Measurements from ENCODE around the gene OR5B21.

OR5B21 gene

DNA sequence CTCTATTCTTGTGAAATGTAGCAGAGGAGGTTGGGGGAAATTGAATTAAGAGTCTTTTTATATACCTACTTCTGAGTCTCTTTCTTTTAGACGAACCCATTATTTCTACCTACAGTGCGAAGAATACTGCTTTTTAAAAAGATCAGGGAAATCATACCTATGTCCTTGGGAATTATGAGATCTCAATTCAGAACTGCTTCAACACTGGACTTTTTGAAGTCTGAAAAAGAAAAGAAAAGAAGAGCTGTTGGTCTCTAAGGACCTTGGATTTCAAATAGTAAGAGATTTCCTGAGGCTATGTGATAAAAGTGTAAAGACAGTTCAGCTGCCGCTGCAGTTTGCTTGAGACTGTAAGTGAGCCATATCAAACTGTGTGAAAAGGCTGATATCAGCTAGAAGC, 3.7 kb upstream of the OR5B21 start:
- Histone ChIP-seq H3K9me3 (ENCODE audit: control insufficient read depth in 2 of 2, low read length in 2 of 2) (no peaks in the 10 kb centered on the region), H3K27me3 (ENCODE audit: control insufficient read depth in 1 of 2, insufficient read depth in 2 of 2, low read length in 2 of 2) (no peaks in the 10 kb centered on the region), H3K4me1 (ENCODE audit: control insufficient read depth, insufficient read depth, low read length) (no peaks in the 10 kb centered on the region), H3K4me3 (ENCODE audit: low read length in 2 of 2) (no peak overlapping the region), H3K27ac (ENCODE audit: low read length) (no peak overlapping the region), H3K9ac (ENCODE audit: low read length in 2 of 2) (no peak overlapping the region), H3K36me3 (ENCODE audit: control insufficient read depth in 2 of 2, insufficient read depth in 2 of 2, low read length in 2 of 2) (no peaks in the 10 kb centered on the region)

DNA sequence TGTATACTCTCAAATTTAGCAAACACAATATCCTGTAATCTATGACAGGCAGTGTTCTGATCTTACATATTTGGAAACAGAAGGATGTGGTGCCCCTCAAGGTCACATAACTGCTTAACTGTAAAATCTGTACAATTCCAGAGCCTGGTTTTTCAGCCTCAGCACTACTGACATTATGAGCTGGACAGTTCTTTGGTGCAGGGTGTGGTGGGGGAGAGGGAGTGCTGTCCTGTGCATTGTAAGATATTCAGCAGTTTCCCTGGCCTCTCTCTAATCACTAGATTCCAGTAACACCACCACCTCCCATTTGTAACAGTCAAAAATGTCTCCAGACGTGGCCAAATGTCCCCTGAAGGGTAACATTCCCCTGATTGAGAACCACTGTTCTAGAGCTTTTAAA, 1.8 kb upstream of the OR5B21 start:
- Histone ChIP-seq H3K27ac (ENCODE audit: low read length) (no peak overlapping the region), H3K4me1 (ENCODE audit: control insufficient read depth, insufficient read depth, low read length) (no peaks in the 10 kb centered on the region), H3K4me3 (ENCODE audit: low read length in 2 of 2) (no peak overlapping the region), H3K27me3 (ENCODE audit: control insufficient read depth in 1 of 2, insufficient read depth in 2 of 2, low read length in 2 of 2) (no peaks in the 10 kb centered on the region), H3K36me3 (ENCODE audit: control insufficient read depth in 2 of 2, insufficient read depth in 2 of 2, low read length in 2 of 2) (no peaks in the 10 kb centered on the region), H3K9ac (ENCODE audit: low read length in 2 of 2) (no peak overlapping the region), H3K9me3 (ENCODE audit: control insufficient read depth in 2 of 2, low read length in 2 of 2) (no peaks in the 10 kb centered on the region)

DNA sequence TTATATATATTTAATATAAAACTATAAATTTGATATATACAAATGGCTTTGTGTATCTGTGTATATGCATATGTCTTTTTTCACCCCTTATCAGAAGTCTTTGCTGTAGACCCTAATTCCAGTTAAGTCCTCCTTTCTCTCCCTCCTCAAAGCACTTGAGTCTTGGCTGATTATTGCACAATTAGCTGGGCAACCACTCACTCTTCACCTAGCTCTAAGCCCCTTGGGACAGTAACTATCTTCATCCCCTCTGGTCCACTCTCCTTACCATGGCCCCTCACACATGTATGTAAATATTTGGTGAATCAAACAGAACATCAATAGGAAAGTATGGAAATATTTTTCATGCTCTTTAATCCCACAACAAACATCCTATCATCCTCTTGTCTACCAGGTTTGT, 909 bp upstream of the OR5B21 start:
- H3K4me3 ChIP-seq (ENCODE audit: low read length in 2 of 2), result no peak overlapping the region
- H3K27me3 ChIP-seq (ENCODE audit: control insufficient read depth in 1 of 2, insufficient read depth in 2 of 2, low read length in 2 of 2), result no peaks in the 10 kb centered on the region
- H3K36me3 ChIP-seq (ENCODE audit: control insufficient read depth in 2 of 2, insufficient read depth in 2 of 2, low read length in 2 of 2), result no peaks in the 10 kb centered on the region
- no peak overlapping the region for H3K27ac ChIP-seq (ENCODE audit: low read length)
- no peaks in the 10 kb centered on the region for H3K4me1 ChIP-seq (ENCODE audit: control insufficient read depth, insufficient read depth, low read length)
- H3K9ac ChIP-seq (ENCODE audit: low read length in 2 of 2), result no peak overlapping the region
- H3K9me3 ChIP-seq (ENCODE audit: control insufficient read depth in 2 of 2, low read length in 2 of 2), result no peaks in the 10 kb centered on the region

DNA sequence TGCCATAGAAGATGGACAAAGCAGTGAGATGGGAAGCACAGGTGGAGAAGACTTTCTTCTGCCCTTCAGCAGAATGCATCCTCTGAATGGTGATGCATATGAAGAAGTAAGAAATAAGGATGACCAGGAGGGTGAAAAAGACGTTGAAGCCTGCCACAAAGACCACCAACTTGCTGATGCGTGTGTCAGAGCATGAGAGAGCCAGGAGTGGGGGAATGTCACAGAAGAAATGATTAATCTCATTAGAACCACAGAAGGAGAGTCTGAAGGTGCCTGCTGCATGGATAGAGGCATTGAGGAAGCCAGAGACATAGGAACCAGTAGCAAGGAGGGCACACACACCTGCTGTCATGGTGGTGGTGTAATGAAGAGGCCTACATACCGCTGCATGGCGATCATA, 550 bp downstream of the OR5B21 start:
- H3K9ac ChIP-seq (ENCODE audit: low read length in 2 of 2), result no peak overlapping the region
- H3K9me3 ChIP-seq (ENCODE audit: control insufficient read depth in 2 of 2, low read length in 2 of 2), result no peaks in the 10 kb centered on the region
- no peaks in the 10 kb centered on the region for H3K4me1 ChIP-seq (ENCODE audit: control insufficient read depth, insufficient read depth, low read length)
- no peak overlapping the region for H3K4me3 ChIP-seq (ENCODE audit: low read length in 2 of 2)
- H3K27me3 ChIP-seq (ENCODE audit: control insufficient read depth in 1 of 2, insufficient read depth in 2 of 2, low read length in 2 of 2), result no peaks in the 10 kb centered on the region
- H3K36me3 ChIP-seq (ENCODE audit: control insufficient read depth in 2 of 2, insufficient read depth in 2 of 2, low read length in 2 of 2), result no peaks in the 10 kb centered on the region
- no peak overlapping the region for H3K27ac ChIP-seq (ENCODE audit: low read length)

DNA sequence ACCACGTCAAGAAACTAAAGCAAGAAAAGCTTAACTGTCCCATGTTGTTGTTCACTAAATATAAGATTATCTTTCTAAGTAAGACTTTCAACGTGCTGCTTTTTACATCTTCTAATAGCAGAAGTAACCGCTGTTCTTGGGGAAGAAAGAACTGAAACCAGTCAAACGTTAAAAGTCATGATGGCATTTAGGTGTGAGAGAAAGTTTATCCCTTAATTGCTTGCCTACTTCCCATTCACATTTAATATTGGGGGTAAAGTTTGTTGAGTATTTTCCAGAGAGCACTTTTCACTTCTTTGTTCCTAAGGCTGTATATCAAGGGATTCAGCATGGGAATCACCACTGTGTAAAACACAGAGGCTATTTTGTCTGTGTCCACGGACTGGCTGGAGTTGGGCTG, 970 bp downstream of the OR5B21 start:
- Histone ChIP-seq H3K27ac (ENCODE audit: low read length) (no peak overlapping the region), H3K4me3 (ENCODE audit: low read length in 2 of 2) (no peak overlapping the region), H3K36me3 (ENCODE audit: control insufficient read depth in 2 of 2, insufficient read depth in 2 of 2, low read length in 2 of 2) (no peaks in the 10 kb centered on the region), H3K9me3 (ENCODE audit: control insufficient read depth in 2 of 2, low read length in 2 of 2) (no peaks in the 10 kb centered on the region), H3K27me3 (ENCODE audit: control insufficient read depth in 1 of 2, insufficient read depth in 2 of 2, low read length in 2 of 2) (no peaks in the 10 kb centered on the region), H3K9ac (ENCODE audit: low read length in 2 of 2) (no peak overlapping the region), H3K4me1 (ENCODE audit: control insufficient read depth, insufficient read depth, low read length) (no peaks in the 10 kb centered on the region)

DNA sequence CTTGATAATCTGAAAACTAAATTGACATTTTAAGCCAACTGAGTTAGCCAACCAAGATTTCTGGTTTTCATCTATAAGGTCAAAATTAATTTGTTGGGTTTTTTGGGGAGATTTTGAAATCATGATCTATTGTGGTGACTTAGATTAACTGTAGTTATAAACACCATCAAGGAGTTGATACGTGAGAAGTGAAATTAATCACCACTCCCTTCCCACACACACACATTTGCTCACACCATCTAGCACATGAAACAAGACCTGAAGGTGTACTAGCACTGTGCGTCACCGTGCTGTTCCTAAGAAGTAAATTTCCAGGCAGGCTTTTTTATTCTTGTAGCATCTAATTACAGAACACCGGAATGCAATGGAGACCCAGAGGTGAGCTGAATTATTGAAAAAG, 2.1 kb downstream of the OR5B21 start:
- H3K4me3 ChIP-seq (ENCODE audit: low read length in 2 of 2), result no peak overlapping the region
- H3K27ac ChIP-seq (ENCODE audit: low read length), result no peak overlapping the region
- no peaks in the 10 kb centered on the region for H3K36me3 ChIP-seq (ENCODE audit: control insufficient read depth in 2 of 2, insufficient read depth in 2 of 2, low read length in 2 of 2)
- no peaks in the 10 kb centered on the region for H3K27me3 ChIP-seq (ENCODE audit: control insufficient read depth in 1 of 2, insufficient read depth in 2 of 2, low read length in 2 of 2)
- H3K4me1 ChIP-seq (ENCODE audit: control insufficient read depth, insufficient read depth, low read length), result no peaks in the 10 kb centered on the region
- H3K9me3 ChIP-seq (ENCODE audit: control insufficient read depth in 2 of 2, low read length in 2 of 2), result no peaks in the 10 kb centered on the region
- no peak overlapping the region for H3K9ac ChIP-seq (ENCODE audit: low read length in 2 of 2)

DNA sequence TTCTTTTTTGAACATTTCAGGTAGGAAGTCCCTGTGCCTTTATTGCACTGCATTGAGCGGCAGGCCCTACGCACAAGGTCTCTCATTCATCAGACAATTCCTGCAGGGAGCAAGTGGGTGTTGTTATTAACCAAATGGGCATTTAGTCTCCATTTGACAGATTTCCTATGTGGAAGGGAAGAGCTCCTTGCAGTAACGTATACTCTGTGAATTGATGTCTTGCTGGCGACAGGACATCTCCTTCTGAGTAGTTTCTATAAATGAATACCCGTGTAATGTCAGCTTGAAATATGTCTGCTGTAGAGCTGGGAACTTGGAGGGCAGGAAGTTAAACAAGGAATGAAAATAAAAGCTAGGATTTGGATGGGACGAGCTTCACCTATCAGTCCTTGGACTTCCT, 3.7 kb downstream of the OR5B21 start:
- no peak overlapping the region for H3K9ac ChIP-seq (ENCODE audit: low read length in 2 of 2)
- no peaks in the 10 kb centered on the region for H3K4me1 ChIP-seq (ENCODE audit: control insufficient read depth, insufficient read depth, low read length)
- no peak overlapping the region for H3K27ac ChIP-seq (ENCODE audit: low read length)
- H3K36me3 ChIP-seq (ENCODE audit: control insufficient read depth in 2 of 2, insufficient read depth in 2 of 2, low read length in 2 of 2), result no peaks in the 10 kb centered on the region
- no peak overlapping the region for H3K4me3 ChIP-seq (ENCODE audit: low read length in 2 of 2)
- no peaks in the 10 kb centered on the region for H3K9me3 ChIP-seq (ENCODE audit: control insufficient read depth in 2 of 2, low read length in 2 of 2)
- H3K27me3 ChIP-seq (ENCODE audit: control insufficient read depth in 1 of 2, insufficient read depth in 2 of 2, low read length in 2 of 2), result no peaks in the 10 kb centered on the region

DNA sequence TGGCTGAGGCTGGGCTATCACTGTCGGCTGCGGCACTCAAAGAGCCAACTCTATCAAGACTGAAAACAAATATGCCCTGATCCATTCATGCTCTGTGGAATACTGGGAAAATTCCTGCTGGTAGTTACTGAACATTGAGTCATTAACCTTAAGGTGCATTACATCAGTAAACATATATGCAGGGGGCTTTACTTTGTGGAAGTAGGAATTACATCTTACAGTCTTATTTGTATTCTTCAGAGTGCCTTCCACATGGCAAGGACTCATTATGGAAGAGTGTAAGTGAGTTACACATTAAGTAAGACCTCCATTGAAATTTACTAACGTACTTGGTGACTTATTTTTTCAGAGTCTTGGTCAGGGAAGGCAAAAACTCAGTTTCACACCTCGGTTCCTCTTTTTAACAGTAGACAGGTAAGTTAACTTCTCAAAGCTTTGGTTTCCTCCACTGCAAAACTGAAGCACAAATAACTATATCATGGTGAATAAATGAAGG, 4.5 kb downstream of the OR5B21 start:
- Histone ChIP-seq H3K36me3 (ENCODE audit: control insufficient read depth in 2 of 2, insufficient read depth in 2 of 2, low read length in 2 of 2) (no peaks in the 10 kb centered on the region), H3K9me3 (ENCODE audit: control insufficient read depth in 2 of 2, low read length in 2 of 2) (no peaks in the 10 kb centered on the region), H3K4me3 (ENCODE audit: low read length in 2 of 2) (no peak overlapping the region), H3K27ac (ENCODE audit: low read length) (no peak overlapping the region), H3K9ac (ENCODE audit: low read length in 2 of 2) (no peak overlapping the region), H3K27me3 (ENCODE audit: control insufficient read depth in 1 of 2, insufficient read depth in 2 of 2, low read length in 2 of 2) (no peaks in the 10 kb centered on the region), H3K4me1 (ENCODE audit: control insufficient read depth, insufficient read depth, low read length) (no peaks in the 10 kb centered on the region)

DNA sequence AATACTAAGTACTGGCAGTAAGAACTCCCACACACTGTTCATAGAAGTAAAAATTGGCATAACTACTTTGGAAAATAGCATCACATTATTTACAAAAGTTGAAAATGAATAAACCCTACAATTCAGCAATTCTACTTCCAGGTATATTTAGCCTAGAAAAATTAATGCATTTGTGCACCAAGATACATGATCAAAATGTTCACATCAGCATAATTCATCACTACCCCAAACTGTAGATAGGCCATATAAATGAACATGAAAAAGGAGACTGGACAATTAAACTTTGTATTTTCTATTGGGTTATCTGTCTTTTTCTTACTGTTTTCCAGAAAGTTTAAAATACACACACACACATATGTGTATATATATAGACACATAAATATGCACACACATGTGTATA, 5.9 kb downstream of the OR5B21 start:
- H3K4me1 ChIP-seq (ENCODE audit: control insufficient read depth, insufficient read depth, low read length), result no peaks in the 10 kb centered on the region
- H3K9me3 ChIP-seq (ENCODE audit: control insufficient read depth in 2 of 2, low read length in 2 of 2), result no peaks in the 10 kb centered on the region
- H3K27ac ChIP-seq (ENCODE audit: low read length), result no peak overlapping the region
- H3K4me3 ChIP-seq (ENCODE audit: low read length in 2 of 2), result no peak overlapping the region
- no peaks in the 10 kb centered on the region for H3K27me3 ChIP-seq (ENCODE audit: control insufficient read depth in 1 of 2, insufficient read depth in 2 of 2, low read length in 2 of 2)
- H3K9ac ChIP-seq (ENCODE audit: low read length in 2 of 2), result no peak overlapping the region
- no peaks in the 10 kb centered on the region for H3K36me3 ChIP-seq (ENCODE audit: control insufficient read depth in 2 of 2, insufficient read depth in 2 of 2, low read length in 2 of 2)

DNA sequence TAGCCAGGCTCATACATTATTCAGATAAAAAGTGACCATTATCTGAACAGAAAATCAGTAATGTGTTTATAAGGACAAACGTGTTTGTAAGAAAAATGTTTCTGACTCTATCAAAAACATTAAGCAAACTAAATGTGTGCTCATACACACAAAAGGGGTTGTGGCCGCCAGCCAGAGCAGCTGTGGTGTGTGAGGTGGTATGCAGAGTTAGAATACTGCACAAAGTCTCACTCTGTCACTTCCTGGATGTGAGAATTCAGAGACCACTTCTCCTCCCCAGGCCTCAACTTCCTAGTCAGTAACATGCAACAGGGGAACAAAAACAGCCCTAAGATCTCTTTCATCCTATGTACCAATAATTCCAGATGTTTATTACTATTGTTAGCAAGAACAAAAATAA, 9.4 kb downstream of the OR5B21 start:
- Histone ChIP-seq H3K27me3 (ENCODE audit: control insufficient read depth in 1 of 2, insufficient read depth in 2 of 2, low read length in 2 of 2) (no peaks in the 10 kb centered on the region), H3K4me1 (ENCODE audit: control insufficient read depth, insufficient read depth, low read length) (no peaks in the 10 kb centered on the region), H3K9ac (ENCODE audit: low read length in 2 of 2) (no peak overlapping the region), H3K9me3 (ENCODE audit: control insufficient read depth in 2 of 2, low read length in 2 of 2) (no peaks in the 10 kb centered on the region), H3K27ac (ENCODE audit: low read length) (no peak overlapping the region), H3K4me3 (ENCODE audit: low read length in 2 of 2) (no peak overlapping the region), H3K36me3 (ENCODE audit: control insufficient read depth in 2 of 2, insufficient read depth in 2 of 2, low read length in 2 of 2) (no peaks in the 10 kb centered on the region)

DNA sequence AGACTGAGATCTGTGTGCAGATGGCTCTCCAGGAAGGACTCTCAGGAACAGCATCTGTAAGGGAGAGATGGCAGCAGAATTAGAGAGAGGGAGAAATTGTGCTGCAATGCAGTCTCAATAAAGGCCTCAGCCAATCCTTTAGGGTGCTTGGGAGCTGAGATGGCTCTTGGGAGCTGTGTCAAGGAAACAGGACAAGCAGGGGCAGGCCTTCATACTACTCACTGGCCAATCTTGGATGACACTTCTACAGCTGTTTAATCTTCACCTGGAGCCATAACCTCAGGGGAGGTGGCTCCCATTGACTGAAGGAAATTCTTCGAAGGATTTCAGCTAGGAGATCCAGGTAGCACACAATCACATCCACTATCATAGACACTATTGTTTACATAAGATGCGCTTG, 10.0 kb downstream of the OR5B21 start:
- H3K9me3 ChIP-seq (ENCODE audit: control insufficient read depth in 2 of 2, low read length in 2 of 2), result no peaks in the 10 kb centered on the region

DNA sequence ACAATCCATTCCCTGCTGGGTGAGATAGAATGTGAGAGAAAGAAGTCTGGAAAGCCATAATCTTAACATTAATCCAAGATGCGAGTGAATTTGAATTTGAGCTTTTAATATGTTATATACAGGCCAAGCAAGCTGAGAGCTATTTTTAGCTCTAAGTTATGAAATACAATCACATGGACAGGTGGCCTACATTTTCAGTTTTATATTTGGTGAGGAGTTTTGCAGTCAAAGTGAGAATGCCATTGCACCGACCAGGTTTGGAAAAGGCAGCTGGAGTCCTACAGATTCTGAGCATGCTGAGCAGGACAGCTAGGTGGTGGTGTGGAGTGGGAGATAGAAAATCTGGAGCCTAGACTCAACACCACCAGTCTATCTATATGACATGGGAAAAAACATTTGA, 12.0 kb downstream of the OR5B21 start:
- H3K36me3 ChIP-seq (ENCODE audit: control insufficient read depth in 2 of 2, insufficient read depth in 2 of 2, low read length in 2 of 2), result no peaks in the 10 kb centered on the region
- H3K27ac ChIP-seq (ENCODE audit: low read length), result no peak overlapping the region
- no peaks in the 10 kb centered on the region for H3K4me1 ChIP-seq (ENCODE audit: control insufficient read depth, insufficient read depth, low read length)
- no peaks in the 10 kb centered on the region for H3K27me3 ChIP-seq (ENCODE audit: control insufficient read depth in 1 of 2, insufficient read depth in 2 of 2, low read length in 2 of 2)
- no peak overlapping the region for H3K9ac ChIP-seq (ENCODE audit: low read length in 2 of 2)
- no peak overlapping the region for H3K4me3 ChIP-seq (ENCODE audit: low read length in 2 of 2)
- H3K9me3 ChIP-seq (ENCODE audit: control insufficient read depth in 2 of 2, low read length in 2 of 2), result no peaks in the 10 kb centered on the region

More for the DNA sequence above, 10.0 kb downstream of the OR5B21 start:
- no peak overlapping the region for H3K4me3 ChIP-seq (ENCODE audit: low read length in 2 of 2)
- no peak overlapping the region for H3K9ac ChIP-seq (ENCODE audit: low read length in 2 of 2)
- H3K27me3 ChIP-seq (ENCODE audit: control insufficient read depth in 1 of 2, insufficient read depth in 2 of 2, low read length in 2 of 2), result no peaks in the 10 kb centered on the region
- H3K36me3 ChIP-seq (ENCODE audit: control insufficient read depth in 2 of 2, insufficient read depth in 2 of 2, low read length in 2 of 2), result no peaks in the 10 kb centered on the region
- H3K27ac ChIP-seq (ENCODE audit: low read length), result no peak overlapping the region
- H3K4me1 ChIP-seq (ENCODE audit: control insufficient read depth, insufficient read depth, low read length), result no peaks in the 10 kb centered on the region
